ENCODE data around the gene SCARB1. TPM values are rescaled to one million over a fixed set of nuclear protein-coding genes. Genes with fewer than 3 reads are reported as not detected.

Gene SCARB1
- total RNA-seq, 2 donors from 2014 or later = 33.0 to 36.2 TPM

DNA sequence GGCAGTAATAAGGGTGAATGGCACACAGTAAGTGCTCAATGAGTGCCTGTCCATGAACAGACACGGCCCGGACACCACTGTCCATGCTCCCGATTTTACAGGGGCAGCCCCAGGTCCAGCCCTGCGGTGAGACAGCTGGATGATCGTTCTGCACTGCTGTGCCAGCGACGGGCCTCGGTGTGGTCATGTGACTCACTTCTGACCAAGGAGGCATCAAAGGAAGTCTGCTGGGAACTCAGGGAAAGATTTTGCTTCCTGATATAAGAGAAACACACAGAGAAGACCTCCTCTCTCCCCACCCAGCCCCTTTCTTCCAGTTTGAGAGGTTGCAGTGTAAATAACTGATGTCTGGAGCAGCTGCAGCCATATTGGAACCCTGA is 126.6 kb downstream of the SCARB1 start:
- Mint-ChIP-seq H3K4me1 (peaks cover 12% of the 10 kb centered on the region), H3K27me3 (ENCODE audit: insufficient read depth) (no peaks in the 10 kb centered on the region), H3K9me3 (peaks cover 6% of the 10 kb centered on the region), H3K4me3 (no peak overlapping the region), H3K36me3 (ENCODE audit: low read depth) (no peaks in the 10 kb centered on the region), H3K27ac (no peak overlapping the region)
- Histone ChIP-seq H3K4me1 (ENCODE audit: control insufficient read depth, insufficient read depth, low read length) (peaks cover 7% of the 10 kb centered on the region), H3K9ac (ENCODE audit: extremely low read depth, low read length, poor library complexity, severe bottlenecking) (no peak overlapping the region), H3K9me3 (ENCODE audit: control insufficient read depth, low read length) (peaks cover 5% of the 10 kb centered on the region), H3K4me3 (ENCODE audit: low read length) (no peak overlapping the region), H3K27ac (ENCODE audit: low read depth, low read length) (no peak overlapping the region), H3K36me3 (ENCODE audit: control insufficient read depth, insufficient read depth, low read length) (no peaks in the 10 kb centered on the region), H3K27me3 (ENCODE audit: control insufficient read depth, insufficient read depth, low read length, poor library complexity, severe bottlenecking) (no peaks in the 10 kb centered on the region)
- 79 to 82% methylated on average over 8 of the region's 8 CpGs for WGBS, 2 experiments (ENCODE audit: insufficient coverage in 1 of 2, insufficient read length in 1 of 2)
- DNase-seq = no peak
- TF ChIP-seq, protein P1, sequence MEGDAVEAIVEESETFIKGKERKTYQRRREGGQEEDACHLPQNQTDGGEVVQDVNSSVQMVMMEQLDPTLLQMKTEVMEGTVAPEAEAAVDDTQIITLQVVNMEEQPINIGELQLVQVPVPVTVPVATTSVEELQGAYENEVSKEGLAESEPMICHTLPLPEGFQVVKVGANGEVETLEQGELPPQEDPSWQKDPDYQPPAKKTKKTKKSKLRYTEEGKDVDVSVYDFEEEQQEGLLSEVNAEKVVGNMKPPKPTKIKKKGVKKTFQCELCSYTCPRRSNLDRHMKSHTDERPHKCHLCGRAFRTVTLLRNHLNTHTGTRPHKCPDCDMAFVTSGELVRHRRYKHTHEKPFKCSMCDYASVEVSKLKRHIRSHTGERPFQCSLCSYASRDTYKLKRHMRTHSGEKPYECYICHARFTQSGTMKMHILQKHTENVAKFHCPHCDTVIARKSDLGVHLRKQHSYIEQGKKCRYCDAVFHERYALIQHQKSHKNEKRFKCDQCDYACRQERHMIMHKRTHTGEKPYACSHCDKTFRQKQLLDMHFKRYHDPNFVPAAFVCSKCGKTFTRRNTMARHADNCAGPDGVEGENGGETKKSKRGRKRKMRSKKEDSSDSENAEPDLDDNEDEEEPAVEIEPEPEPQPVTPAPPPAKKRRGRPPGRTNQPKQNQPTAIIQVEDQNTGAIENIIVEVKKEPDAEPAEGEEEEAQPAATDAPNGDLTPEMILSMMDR (conservative IDR thresholded peaks at IDR 0.05) = no peak

DNA sequence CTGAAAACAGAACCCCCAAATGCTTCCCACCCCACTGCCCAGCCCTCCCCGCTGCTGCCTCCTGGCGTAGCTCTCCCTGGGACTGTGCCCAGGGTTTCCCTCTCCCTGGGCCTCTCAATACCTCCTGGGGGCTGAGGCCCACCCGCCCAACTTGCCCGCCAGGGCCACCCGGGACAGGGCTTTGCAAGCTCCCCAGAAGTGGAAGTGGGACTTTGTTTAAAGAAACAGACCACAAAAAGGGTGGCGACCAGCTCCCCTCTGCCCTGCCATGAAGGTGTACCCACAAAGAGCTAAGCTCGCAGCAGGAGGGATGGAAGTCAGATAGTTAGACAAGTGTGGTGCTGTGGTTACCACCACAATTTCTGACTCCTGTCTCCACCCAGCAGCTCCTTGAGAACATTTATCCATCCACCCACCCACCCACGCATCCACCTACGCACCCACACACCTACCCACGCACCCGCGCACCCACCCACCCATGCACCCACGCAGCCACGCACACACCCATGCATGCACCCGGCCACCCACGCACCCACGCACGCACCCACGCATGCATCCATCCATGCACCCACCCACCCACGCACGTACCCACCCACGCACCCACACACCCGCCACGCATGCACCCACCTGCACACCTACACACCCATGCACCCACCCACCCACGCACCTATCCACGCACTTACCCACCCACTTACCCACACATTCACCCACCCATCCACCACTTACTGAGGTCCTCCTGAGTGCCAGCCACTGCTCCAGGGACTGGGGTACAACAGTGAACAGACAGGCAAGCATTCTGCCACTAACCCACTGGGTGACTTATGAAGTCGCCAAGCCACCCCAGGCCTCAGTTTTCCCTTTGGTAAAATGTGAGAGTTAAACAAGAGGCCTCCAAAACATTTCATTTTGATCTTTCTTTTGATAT is 127.3 kb downstream of the SCARB1 start:
- TF ChIP-seq, protein P1 (conservative IDR thresholded peaks at IDR 0.05) = no peak
- Mint-ChIP-seq H3K27me3 (ENCODE audit: insufficient read depth) (no peaks in the 10 kb centered on the region), H3K4me1 (peaks cover 12% of the 10 kb centered on the region), H3K27ac (no peak overlapping the region), H3K36me3 (ENCODE audit: low read depth) (no peaks in the 10 kb centered on the region), H3K4me3 (no peak overlapping the region), H3K9me3 (peaks cover 6% of the 10 kb centered on the region)
- 88 to 97% methylated on average over 3 to 16 of the region's 27 CpGs for WGBS, 2 experiments (ENCODE audit: insufficient coverage in 1 of 2, insufficient read length in 1 of 2)
- no peak for DNase-seq
- no peak overlapping the region for H3K4me3 ChIP-seq (ENCODE audit: low read length)
- H3K9ac ChIP-seq (ENCODE audit: extremely low read depth, low read length, poor library complexity, severe bottlenecking) = no peak overlapping the region
- peaks cover 7% of the 10 kb centered on the region for H3K4me1 ChIP-seq (ENCODE audit: control insufficient read depth, insufficient read depth, low read length)
- H3K27ac ChIP-seq (ENCODE audit: low read depth, low read length) = no peak overlapping the region
- H3K27me3 ChIP-seq (ENCODE audit: control insufficient read depth, insufficient read depth, low read length, poor library complexity, severe bottlenecking) = no peaks in the 10 kb centered on the region
- peaks cover 9% of the 10 kb centered on the region for H3K9me3 ChIP-seq (ENCODE audit: control insufficient read depth, low read length)
- no peaks in the 10 kb centered on the region for H3K36me3 ChIP-seq (ENCODE audit: control insufficient read depth, insufficient read depth, low read length)

DNA sequence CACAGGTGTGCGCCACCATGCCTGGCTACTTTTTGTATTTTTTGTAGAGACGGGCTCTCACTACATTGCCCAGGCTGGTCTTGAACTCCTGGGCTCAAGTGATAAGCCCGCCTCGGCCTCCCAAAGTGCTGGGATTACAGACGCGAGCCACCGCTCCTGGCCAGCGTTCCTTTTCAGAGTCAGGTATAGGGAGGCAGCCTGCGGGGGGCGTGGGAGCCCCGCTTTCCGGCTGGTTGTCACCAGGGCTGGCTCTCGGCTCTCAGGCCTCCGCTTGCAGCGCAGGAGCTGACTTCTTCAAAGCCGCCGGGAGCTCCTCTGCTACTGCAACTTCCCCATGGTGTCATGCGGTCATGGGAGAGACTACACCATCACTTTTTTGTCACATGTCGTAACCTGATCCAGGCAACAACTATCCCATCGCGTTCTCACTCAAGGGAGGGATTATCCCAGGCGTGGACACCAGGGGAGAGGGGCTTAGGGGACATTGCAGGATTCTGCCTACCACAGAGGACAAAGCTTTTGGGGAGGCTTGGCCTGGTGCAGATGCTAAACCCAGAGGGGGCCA is 129.4 kb downstream of the SCARB1 start:
- H3K4me1 ChIP-seq (ENCODE audit: control insufficient read depth, insufficient read depth, low read length) = peaks cover 7% of the 10 kb centered on the region
- peaks cover 3% of the 10 kb centered on the region for H3K9me3 Mint-ChIP-seq
- DNase-seq = peak; percentile 97
- H3K4me3 Mint-ChIP-seq = no peak overlapping the region
- H3K27me3 Mint-ChIP-seq (ENCODE audit: insufficient read depth) = no peaks in the 10 kb centered on the region
- no peak overlapping the region for H3K27ac ChIP-seq (ENCODE audit: low read depth, low read length)
- no peaks in the 10 kb centered on the region for H3K36me3 ChIP-seq (ENCODE audit: control insufficient read depth, insufficient read depth, low read length)
- WGBS, 2 experiments (ENCODE audit: insufficient coverage in 1 of 2, insufficient read length in 1 of 2) = 41 to 52% methylated on average over 14 to 22 of the region's 22 CpGs
- TF ChIP-seq, protein P1 (conservative IDR thresholded peaks at IDR 0.05) = peak; percentile 81
- no peaks in the 10 kb centered on the region for H3K36me3 Mint-ChIP-seq (ENCODE audit: low read depth)
- no peak overlapping the region for H3K4me3 ChIP-seq (ENCODE audit: low read length)
- peaks cover 12% of the 10 kb centered on the region for H3K4me1 Mint-ChIP-seq
- no peaks in the 10 kb centered on the region for H3K27me3 ChIP-seq (ENCODE audit: control insufficient read depth, insufficient read depth, low read length, poor library complexity, severe bottlenecking)
- no peak overlapping the region for H3K9ac ChIP-seq (ENCODE audit: extremely low read depth, low read length, poor library complexity, severe bottlenecking)
- peak overlapping the region; percentile 87 for H3K27ac Mint-ChIP-seq
- peaks cover 5% of the 10 kb centered on the region for H3K9me3 ChIP-seq (ENCODE audit: control insufficient read depth, low read length)

All from endodermal cell (in vitro differentiated cells).